CD4-positive, alpha-beta T cell treated with Interleukin-15 for 1 hour (primary cell): ENCODE data around the gene TP53INP2.

Experiments
- DNase-seq: peaks from one replicate; pipeline ENCODE4 v3.0.0-alpha.2; 2020

The TP53INP2 gene

GRCh38 chr20:34724172-34724571 lies 20.0 kb downstream of the TP53INP2 start:
- no peak for DNase-seq

- no peak for DNase-seq
Measured at GRCh38 chr20:34729416-34729815, 25.3 kb downstream of the TP53INP2 start.

- DNase-seq, result no peak
Measured at GRCh38 chr20:34732523-34732922, 28.4 kb downstream of the TP53INP2 start.

- no peak for DNase-seq
Measured at GRCh38 chr20:34736106-34736735, 32.1 kb downstream of the TP53INP2 start.

GRCh38 chr20:34743039-34743438 lies 38.9 kb downstream of the TP53INP2 start:
- DNase-seq, result no peak

GRCh38 chr20:34744340-34744739 lies 40.2 kb downstream of the TP53INP2 start:
- DNase-seq, result no peak

GRCh38 chr20:34744847-34745246 lies 40.7 kb downstream of the TP53INP2 start:
- DNase-seq, result no peak

- DNase-seq, result no peak
Measured at GRCh38 chr20:34746674-34747073, 42.5 kb downstream of the TP53INP2 start.

- no peak for DNase-seq
Measured at GRCh38 chr20:34747479-34747878, 43.3 kb downstream of the TP53INP2 start.

- DNase-seq, result no peak
Measured at GRCh38 chr20:34748709-34749108, 44.6 kb downstream of the TP53INP2 start.

GRCh38 chr20:34750484-34750883 lies 46.3 kb downstream of the TP53INP2 start:
- DNase-seq, result no peak

- DNase-seq, result no peak
Measured at GRCh38 chr20:34751453-34751852, 47.3 kb downstream of the TP53INP2 start.

GRCh38 chr20:34753706-34754461 lies 49.7 kb downstream of the TP53INP2 start:
- no peak for DNase-seq

- DNase-seq, result no peak
Measured at GRCh38 chr20:34754611-34755010, 50.5 kb downstream of the TP53INP2 start.

- no peak for DNase-seq
Measured at GRCh38 chr20:34755367-34755766, 51.2 kb downstream of the TP53INP2 start.

GRCh38 chr20:34762031-34762555 lies 57.9 kb downstream of the TP53INP2 start:
- no peak for DNase-seq
